ENCODE measurements around the gene GRIK4.

The GRIK4 gene

GRCh38 chr11:120914601-120915000 is 403.1 kb downstream of the GRIK4 start:
- no peak for DNase-seq (ENCODE audit: low read depth)

DNA sequence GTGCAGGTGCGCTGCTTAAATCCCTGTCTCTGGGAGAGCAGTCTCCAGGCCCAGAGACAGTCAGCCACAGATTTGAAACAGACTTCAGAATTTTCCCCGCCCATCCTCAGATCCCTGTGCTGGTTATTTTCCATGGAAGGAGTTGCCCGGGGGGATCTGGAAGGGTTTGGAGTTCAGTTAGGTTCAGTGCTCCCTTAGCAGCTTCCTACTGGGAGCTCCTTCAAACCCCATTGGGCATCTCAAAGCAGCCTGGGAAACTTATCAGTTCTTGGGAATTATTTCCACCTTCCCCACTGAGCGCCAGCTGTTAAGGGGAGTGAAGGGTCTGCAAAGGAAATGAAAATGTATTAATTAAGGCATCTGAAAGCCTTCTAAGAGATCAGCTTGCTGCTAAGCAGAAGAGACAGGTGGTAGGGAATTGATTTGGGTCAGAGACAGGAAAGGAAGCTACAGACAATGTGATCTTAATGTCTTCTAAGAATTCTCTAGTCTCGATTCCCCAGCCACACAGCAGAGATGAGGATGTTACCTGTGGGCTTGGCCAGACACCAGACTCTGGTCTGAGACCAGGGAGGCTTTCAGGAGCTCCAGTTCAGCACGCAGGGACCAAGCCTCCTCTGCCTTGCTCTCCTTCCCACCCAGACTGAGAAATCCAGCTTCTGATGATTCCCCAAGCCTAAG is 406.2 kb downstream of the GRIK4 start:
- DNase-seq (ENCODE audit: low read depth) = no peak

- DNase-seq (ENCODE audit: low read depth) = no peak
These were observed 406.7 kb downstream of the GRIK4 start for GRCh38 chr11:120918257-120918656.

DNA sequence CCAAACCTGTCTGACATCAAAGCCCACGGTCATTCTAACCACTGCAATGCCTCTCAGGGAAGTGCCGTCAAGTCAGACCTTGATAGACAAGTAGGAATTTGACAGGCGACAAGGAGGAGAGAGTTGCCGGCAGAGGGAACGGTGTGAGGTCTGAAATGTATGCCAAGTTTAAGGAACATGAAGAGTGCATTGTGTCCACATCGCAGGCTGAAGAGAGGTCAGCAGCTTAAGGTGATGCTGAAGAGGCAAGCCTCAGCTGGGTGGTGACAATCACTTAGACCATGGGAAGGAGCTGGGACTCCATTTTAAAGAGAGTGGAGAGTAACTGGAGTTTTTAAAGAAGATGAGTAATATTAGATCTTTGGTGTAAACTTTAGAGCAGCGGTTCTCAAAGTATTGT is 407.5 kb downstream of the GRIK4 start:
- no peak for DNase-seq (ENCODE audit: low read depth)

GRCh38 chr11:120919566-120919965 is 408.0 kb downstream of the GRIK4 start:
- no peak for DNase-seq (ENCODE audit: low read depth)

- no peak for DNase-seq (ENCODE audit: low read depth)
These were observed 412.4 kb downstream of the GRIK4 start for GRCh38 chr11:120923866-120924508.

GRCh38 chr11:120925944-120926343 is 414.4 kb downstream of the GRIK4 start:
- no peak for DNase-seq (ENCODE audit: low read depth)

DNA sequence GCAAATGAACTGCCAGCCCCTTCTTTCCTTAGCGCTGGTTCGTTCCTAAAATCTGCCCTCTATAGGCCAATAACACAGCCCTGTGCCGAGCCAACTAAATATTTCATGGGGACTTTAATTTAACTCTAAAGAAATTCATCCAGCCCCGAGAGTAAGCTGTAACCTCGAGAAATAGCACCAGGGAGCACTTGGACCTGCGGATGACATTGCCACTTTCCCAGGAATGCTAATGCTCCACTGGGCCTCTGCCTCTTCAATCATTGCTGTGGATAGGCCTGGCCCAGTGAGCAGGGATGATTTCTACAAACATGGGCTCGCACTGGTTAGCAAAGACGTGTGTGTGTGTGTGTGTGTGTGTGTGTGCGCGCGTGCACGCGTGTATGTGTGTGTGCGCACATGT is 417.1 kb downstream of the GRIK4 start:
- no peak for DNase-seq (ENCODE audit: low read depth)

- DNase-seq (ENCODE audit: low read depth) = peak; percentile 34
These were observed 417.5 kb downstream of the GRIK4 start for GRCh38 chr11:120929090-120929489.

DNA sequence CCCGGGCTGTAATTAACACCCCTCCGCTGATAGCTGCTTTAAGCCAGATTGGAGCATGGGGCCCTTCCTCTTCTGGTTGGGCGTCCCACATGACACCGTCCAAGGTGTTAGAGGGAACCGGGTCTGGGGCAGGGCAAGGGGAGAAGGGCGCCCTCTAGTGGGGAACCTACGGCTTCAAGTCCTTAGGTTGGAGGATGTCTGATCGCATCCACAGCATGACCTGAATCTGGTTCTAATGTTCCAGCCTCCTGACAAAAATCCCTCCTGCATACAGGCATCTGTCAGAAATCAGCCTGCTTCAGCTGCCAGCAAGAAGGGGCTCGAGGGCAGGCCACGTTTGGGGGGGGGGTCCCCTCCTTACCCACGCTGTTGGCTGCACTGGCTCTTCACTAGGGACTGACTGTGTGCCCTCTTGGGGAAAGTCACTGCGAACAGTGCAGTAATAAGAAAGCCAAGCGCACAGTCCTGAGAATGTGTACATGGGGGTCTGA is 418.2 kb downstream of the GRIK4 start:
- peak; percentile 40 for DNase-seq (ENCODE audit: low read depth)

GRCh38 chr11:120931057-120931779 is 419.7 kb downstream of the GRIK4 start:
- no peak for DNase-seq (ENCODE audit: low read depth)

DNA sequence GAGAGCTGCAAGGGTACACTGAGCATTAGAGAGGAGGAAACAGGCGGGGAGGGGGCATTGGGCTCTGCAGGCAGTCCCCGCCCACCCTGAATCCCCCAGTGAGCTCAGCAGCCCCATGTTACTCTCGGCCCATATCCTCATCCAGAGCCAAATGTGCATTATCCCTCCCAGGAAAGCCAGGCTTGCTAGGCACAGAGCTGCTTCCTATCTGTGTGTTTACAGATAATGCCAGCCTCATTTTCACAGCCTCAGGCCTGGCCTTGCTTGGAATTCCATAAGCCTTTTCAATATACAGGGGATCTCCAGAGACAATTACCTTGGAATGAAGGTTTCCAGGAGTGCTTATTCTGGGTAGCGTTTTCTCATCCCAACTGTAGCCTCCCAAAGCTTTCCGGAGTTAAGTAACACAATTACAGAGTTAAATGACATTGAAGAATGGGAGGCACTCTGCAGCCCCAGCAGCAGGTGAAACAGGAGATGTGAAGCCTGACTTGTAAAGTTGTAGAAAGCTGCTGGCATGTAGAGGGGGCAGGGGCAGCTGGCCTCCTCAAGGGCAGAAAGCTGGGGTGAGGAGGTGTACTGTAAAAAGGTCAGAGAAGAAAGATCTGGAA is 420.9 kb downstream of the GRIK4 start:
- DNase-seq (ENCODE audit: low read depth) = no peak

- no peak for DNase-seq (ENCODE audit: low read depth)
These were observed 424.8 kb downstream of the GRIK4 start for GRCh38 chr11:120936356-120936755.

GRCh38 chr11:120937501-120937900 is 426.0 kb downstream of the GRIK4 start:
- no peak for DNase-seq (ENCODE audit: low read depth)

- no peak for DNase-seq (ENCODE audit: low read depth)
These were observed 426.7 kb downstream of the GRIK4 start for GRCh38 chr11:120938260-120938659.

DNA sequence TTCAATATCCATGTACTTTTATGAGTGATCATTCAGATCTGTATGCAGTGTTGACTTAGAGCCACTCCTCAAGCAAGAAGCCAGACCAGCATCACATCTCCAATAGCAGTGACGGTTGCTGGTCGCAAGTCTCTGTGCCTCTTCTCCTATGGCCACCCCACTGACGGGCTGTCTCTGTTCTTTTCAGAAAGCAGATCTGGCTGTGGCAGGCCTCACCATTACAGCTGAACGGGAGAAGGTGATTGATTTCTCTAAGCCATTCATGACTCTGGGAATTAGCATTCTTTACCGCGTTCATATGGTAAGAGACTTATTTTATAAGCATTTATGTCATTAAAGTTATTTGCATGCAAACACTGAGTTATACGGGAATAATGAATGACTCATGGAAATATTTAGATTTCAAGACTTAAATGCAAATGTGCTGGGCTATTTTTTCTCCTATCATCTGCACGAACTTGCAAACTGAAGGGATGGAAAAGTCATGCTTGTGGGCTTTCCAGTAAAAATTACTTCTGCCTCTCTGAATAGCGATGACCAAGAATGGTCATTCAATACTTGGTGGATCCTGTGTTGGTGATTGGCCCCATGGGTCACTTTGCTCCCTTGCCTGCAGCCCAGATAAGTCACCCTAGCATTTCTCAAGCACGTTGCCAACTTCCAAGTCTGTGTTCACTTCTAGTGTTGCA is 428.8 kb downstream of the GRIK4 start:
- no peak for DNase-seq (ENCODE audit: low read depth)

DNA sequence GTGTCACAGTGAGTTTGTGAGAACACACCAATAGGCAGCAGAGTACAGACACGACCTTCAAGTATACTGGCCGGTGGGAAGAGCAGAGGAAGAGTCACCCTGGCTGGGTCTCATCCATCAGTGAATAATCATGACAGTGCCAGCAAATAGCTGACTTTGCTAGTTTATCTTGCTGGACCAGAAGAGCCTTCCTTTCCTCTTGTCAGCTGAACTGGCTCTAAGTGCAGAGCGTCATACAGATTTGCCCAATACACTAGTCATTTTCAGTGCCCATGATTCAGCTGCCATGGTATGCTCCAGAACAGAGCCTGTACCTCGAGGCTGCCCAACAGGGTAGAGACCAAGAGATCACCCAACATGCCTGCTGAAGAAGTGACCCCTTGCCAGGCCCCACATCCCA is 429.5 kb downstream of the GRIK4 start:
- no peak for DNase-seq (ENCODE audit: low read depth)

DNA sequence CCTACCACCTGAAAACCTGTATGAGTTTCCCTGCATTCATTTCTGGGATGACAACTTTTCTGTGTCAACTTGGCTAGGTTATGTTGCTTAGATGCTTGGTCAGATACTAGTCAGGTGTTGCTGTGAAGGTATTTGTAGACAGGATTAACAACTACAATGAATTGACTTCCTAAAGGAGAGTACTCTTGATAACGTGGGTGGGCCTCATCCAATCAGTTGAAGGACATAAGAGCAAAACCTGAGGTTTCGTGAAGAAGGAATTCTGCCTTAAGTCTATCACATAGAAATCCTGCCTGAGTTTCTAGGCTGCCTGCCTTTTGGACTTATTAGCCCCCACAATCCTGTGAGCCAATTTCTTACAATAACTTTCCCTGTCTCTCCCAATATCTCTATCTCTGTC is 431.2 kb downstream of the GRIK4 start:
- no peak for DNase-seq (ENCODE audit: low read depth)

DNA sequence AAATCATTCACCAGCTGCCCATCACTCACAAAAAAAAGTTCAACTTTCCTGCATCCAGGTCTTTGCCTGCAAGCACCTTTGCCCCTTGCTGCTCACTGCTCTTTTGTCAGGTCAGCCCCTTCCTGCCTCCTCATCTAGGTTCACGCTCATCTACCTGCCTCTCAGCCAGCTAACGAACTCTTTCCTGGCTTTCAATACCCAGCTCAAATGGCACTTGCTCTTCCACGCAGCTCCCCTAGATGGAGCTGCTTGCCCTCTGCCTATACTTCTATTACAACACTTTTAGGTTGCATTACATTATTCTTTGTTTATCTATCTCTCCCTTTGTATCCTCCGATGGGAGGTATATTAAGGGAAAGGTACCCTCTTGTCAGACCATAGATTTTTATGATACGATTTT is 433.5 kb downstream of the GRIK4 start:
- no peak for DNase-seq (ENCODE audit: low read depth)

GRCh38 chr11:120950880-120951279 is 439.3 kb downstream of the GRIK4 start:
- DNase-seq (ENCODE audit: low read depth) = no peak

- DNase-seq (ENCODE audit: low read depth) = peak; percentile 76
These were observed 441.2 kb downstream of the GRIK4 start for GRCh38 chr11:120952461-120953434.
